SKM-1 treated with dmso at 0.1 percent for 144 hours (cell line): ENCODE results near the gene CSNK1G1.
"Not testable (repeated sequence)": the region's sequence is repeated elsewhere in the genome, so short reads cannot be mapped to it uniquely, and the experiment has no call there.

Source experiments
- DNase-seq: peaks from one replicate; lab custom pipeline; 2025; ENCODE audit not compliant: unreplicated experiment; lab: John Stamatoyannopoulos, UW

The CSNK1G1 gene

DNA sequence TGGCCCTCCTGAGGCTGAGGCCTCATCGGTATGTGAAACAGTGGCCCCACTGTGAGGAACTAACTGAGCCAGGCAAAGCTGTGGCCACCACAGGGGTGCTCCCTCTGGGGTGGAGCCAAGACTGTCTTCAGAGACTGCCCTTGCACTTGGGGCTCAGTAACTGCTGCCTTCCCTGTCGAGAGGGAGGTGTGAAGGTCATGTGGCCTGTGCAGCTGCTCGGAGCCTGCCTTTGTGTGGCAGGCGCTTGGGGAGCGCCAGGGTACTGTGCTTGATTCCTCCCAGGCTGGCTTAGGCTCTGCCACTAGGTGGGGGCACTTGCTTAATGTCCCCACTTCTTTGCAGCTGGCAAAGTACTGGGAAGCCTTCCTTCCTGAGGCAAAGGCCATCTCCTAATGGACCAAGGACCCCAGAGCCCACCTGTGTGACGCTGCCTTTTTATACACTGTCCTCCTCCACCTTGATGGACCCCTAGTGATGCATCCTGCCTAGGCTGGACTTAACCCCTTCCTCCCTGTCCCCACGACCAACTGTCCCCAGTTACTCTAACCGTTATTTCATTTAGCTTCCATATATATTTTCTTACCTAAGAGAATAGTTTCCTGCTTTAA is 218.6 kb downstream of the CSNK1G1 start:
- no peak for DNase-seq

DNA sequence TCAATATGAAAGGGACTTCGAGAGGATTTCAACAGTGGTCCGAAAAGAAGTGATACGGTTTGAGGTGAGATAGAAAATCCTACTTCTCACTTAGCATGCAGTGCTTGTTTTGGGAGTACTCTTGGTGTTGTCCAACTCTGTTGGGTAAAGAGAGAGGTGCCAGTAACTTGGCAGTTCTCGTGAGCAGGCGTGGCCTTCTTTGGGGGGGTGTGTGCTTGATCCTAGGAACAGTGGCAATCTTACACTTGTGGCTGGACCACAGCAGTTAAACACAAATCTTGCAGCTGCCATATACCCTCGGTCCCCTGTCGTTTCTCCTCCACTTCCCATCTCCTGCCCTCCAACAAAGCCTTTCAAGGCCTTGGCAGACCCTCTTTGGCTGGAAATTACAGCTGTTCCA is 219.6 kb downstream of the CSNK1G1 start:
- DNase-seq, result no peak

DNA sequence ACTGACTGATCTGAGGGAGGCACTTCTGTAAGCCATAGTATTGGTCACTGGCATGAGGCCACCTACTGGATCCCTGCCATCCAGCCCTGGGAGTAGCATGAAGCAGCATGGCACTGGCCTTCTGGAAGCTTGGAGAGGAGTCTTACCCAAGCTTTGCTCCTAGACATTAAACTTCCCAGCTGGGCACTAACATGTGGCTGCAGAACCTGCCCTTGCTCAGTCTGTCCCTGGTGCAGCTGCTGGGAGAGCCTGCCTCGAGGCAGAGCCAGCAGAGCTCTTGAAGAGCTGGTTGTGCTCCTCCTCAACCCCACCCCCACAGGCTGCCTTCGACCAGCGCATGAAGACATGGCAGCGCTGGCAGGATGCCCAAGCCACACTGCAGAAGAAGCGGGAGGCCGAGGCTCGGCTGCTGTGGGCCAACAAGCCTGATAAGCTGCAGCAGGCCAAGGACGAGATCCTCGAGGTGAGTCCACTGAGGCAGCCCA is 221.6 kb downstream of the CSNK1G1 start:
- no peak for DNase-seq

DNA sequence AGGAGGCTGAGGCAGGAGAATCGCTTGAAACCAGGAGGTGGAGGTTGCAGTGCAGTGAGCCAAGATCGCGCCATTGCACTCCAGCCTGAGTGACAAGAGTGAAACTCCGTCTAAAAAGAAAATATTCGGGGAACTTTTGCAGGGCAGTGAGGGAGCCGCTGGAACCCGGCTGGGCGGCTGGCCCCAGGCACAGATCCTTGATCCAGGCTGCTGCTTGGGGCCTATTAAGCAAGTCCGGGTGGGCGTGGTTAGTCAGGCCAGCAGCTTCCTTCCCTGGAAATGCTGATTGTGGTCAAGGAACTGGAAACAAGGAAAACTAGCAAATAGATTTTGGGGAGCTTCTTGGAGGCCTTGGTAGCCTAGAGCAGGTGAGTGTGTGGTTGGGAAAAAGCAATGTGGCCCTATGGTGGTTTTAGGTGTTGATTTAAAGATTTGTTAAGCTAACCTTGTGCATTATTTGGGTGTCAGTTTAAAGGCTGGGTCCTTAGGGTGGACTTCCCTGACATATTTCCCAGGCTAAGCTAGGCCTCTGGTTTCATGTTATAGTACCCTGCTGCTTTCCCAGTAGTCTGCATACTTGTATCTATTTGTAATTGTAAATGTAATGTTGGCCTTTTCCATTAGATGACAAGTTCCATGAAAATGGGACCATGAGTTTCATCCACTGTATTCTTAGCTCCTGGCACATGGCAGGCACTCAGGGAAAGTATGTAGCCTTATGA is 222.2 kb downstream of the CSNK1G1 start:
- DNase-seq, result no peak

DNA sequence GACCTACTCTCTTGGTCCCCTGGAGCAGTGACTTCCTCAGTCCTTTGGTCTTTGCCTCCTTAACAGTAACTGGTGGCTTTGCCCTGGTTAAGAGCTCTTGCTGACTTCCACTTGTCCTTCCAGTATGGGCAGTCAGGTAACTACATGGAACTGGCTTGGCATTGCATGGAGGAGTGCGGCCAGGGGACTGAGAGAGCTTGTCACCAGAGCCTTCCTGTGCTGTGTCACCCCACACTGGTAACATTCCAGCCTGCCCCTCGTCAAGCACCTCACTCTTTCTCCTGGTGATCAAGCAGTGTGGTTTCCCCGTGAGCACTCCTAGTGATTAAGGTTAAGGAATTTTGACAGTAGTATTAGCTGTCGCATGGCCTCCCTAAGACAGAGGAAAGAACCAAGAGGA is 223.8 kb downstream of the CSNK1G1 start:
- no peak for DNase-seq

DNA sequence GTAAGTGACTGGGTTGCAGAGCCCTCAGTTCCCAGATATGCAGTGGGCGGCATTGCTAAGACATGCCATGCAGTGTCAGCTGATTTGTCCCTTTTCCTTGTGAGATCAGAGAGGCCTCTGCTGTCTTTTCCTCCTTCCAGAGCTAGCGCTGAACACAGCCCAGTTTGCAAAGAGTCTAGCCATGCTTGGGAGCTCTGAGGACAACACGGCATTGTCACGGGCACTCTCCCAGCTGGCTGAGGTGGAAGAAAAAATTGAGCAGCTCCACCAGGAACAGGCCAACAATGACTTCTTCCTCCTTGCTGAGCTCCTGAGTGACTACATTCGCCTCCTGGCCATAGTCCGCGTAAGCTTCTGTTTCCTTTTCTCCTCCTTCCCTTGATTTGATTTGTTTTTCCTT is 224.4 kb downstream of the CSNK1G1 start:
- no peak for DNase-seq

DNA sequence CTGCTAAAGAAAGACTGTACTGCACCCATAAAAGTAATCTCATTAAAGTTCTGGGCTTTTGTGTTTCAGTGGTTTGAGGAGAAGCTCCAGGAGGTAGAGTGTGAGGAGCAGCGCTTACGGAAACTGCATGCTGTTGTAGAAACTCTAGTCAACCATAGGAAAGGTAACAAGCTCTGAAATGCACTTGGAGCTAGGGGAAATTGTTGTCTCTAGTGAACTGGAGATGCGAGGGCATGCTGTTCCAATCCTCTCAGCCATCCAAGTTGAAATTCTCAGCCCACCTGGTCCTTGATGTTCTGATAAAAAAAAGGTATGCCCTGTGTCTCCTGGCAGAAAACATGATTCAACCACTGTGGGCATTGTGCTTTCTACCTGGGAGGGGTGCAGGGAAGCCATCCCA is 225.8 kb downstream of the CSNK1G1 start:
- no peak for DNase-seq

DNA sequence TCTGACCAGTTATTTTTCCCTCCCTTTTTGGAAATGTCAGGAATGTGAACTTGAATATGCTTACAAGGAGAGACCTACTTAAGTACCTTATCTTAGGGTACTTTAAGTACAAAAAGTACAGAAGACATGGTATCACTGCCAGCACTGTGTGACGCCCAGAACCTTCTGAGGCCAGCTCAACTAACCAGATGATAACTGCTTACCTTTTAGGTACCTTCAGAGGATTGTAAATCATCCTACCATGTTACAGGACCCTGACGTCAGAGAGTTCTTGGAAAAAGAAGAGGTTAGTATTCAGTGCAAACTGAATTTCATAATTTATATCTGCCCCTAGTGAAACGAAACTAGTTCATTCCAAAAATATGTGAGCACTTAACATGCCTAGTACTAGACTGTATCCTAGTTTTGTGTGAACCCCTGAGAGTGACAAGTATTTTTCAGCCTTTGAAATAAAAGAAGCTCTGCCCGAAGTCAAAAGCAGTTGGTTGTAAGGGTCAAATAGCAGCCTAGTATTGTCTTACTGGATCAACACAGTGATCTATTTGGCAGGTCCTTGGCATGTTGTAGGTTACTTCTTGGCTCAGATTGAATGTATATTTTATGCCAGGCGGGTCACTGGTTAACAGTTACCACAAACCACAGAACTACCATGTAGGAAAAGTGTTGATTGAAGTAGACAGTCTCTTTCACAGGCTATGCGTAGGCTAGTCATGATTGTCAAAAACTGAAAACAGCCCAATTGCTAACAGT is 228.3 kb downstream of the CSNK1G1 start:
- DNase-seq, result no peak

DNA sequence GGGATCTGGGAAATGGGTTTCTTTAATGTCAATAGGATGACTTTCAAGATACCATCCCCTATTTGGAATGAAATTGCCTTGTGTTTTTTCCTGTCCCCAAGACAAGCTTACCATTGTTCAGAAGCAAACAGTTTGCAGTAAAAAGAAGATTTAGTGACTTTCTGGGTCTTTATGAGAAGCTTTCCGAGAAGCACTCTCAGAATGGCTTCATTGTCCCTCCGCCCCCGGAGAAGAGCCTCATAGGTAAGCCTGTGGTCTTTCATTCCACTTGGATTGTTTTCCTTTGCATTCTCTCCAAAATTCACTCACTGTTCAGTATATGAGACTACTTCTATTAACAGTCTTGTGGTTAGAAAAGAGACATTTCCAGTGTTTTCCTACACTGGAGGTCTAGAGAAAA is 230.0 kb downstream of the CSNK1G1 start:
- no peak for DNase-seq

DNA sequence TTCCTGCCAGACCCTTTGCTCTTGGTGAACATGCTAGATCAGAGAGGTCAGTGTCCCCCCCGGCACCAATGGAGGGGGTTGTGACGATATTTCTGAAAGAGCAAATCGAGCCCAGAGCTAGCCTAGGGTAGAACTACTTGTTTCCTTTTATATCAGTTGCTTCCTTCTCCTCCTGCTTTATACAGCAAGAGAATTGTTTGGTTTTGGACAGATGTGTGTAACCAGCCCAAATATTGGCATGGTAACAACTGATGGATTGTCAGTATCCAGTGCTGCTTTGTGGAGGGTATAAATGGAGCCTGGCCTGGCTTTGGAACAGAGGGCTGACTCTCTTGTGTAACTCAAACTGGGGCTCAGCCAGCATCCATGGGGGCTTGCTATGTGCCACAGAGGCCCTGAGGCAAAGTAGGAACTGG is 233.0 kb downstream of the CSNK1G1 start:
- no peak for DNase-seq

DNA sequence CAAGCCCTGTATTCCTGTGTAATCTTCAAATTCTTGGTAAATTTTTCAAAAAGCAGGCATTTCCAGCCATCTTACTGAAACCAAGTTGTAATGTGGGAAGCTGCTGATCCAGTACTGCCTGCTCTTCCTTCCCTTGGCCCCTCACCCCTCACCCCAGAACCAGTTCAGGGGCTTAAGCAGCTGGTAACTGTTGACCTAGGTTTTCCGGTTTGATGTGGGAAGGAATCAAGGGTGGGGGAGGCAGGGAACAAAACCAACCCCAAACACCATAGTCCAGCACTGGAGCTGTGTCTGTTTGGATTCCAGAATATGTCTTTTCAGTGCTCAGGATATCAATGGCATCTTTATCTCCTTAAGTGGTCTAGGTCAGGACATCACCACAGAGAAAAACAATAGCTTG is 233.5 kb downstream of the CSNK1G1 start:
- no peak for DNase-seq

DNA sequence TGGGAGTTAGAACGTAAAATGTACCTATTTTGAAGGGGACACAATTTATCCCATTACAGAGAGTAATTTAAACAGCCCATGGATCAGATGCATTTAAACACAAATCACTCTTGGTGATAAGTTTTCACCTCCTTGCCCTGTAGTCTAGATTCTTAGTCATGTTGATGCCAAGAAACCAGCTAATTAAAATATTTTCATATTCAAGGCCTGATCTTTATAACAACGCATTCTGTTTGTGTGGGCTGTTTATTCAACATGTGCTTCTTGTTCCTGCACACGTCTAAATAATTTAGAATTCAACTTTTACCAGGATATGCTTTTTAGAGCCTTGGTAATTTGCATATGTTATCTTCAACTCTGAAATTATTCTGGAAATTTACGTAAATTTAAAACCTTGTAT is 234.4 kb downstream of the CSNK1G1 start:
- DNase-seq, result no peak

DNA sequence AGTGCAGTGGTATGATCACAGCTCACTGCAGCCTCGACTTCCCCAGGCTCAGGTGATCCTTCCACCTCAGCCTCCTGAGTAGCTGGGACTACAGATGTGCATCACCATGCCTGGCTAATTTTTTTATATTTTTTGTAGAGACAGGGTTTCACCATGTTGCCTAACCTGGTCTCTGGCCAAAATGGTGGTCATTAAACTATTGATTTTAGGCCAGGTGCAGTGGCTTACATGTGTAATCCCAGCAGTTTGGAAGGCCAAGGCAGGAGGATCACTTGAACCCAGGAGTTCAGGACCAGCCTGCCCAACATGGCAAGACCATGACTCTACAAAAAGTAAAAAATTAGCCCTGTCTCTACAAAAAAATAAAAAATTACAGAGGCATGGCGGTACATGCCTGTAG is 235.7 kb downstream of the CSNK1G1 start:
- DNase-seq, result not testable (repeated sequence)

DNA sequence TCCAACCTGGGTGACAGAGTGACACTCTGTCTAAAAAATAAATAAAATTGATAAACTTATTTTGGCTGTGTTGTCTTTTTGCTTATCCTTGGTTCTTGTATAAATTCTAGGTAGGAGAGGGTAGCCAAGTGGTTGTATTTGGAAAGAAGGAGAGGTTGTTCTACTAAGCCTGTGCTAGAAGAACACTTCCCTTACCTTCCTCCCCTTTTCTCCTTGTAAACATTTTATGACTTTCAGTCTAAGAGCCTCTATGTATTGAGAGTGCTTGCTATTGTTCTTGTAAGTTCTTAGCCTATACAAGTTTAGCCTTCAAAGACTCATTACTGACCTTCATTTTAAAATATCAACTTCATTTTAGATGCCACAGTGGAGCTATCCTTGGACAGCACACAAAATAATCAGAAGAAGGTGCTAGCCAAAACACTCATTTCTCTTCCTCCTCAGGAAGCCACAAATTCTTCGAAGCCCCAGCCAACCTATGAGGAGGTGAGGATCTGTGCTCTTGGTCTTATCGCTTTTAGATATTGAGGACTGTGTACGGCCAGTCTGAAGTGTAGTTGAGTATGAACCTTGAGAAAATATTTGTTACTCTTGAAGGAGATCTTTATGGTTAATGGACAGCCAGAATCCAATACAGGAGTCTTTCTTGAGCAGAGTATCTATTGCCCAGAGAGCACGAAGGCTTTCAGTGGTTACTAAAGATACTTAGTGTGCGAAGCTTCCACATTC is 238.1 kb downstream of the CSNK1G1 start:
- DNase-seq, result no peak
